Thyroid gland (tissue), 4 donors: Measurements from ENCODE around the gene ADGRB3. TPM values are rescaled to one million over a fixed set of nuclear protein-coding genes. Genes with fewer than 3 reads are reported as not detected.
"Not testable (repeated sequence)": the region's sequence is repeated elsewhere in the genome, so short reads cannot be mapped to it uniquely, and the experiment has no call there.

Source experiments
- DNase-seq, 2 donors: peaks; one replicate each; pipeline ENCODE4 v3.0.0-alpha.2; 2019
- H3K27ac ChIP-seq, 3 donors: fragments of 200-600 bp; sonication (generic); 1 replicate in 2 of 3; 2 replicates in 1 of 3; pipeline ENCODE4 v1.5.1; 2016 to 2019; ENCODE audit warnings: mild to moderate bottlenecking in 1 of 3, moderate library complexity in 1 of 3
- H3K27me3 ChIP-seq: fragments of 200-600 bp; sonication (generic); one replicate; pipeline ENCODE4 v1.5.1; 2019
- H3K36me3 ChIP-seq, 2 donors: fragments of 200-600 bp; sonication (generic); one replicate each; pipeline ENCODE4 v1.5.1; 2016 to 2019
- H3K4me1 ChIP-seq, 2 donors: fragments of 200-600 bp; sonication (generic); one replicate each; pipeline ENCODE4 v1.5.1; 2017 to 2019
- H3K4me3 ChIP-seq, 3 donors: fragments of 200-600 bp; sonication (generic); replicated peaks in 1 of 3; 1 replicate in 2 of 3; 2 replicates in 1 of 3; pipeline ENCODE4 v1.5.1; 2016; ENCODE audit warnings: mild to moderate bottlenecking in 1 of 3
- H3K9me3 ChIP-seq: fragments of 200-600 bp; sonication (generic); one replicate; pipeline ENCODE4 v1.5.1; 2017
- POLR2A ChIP-seq, 2 donors: fragments of 450-650 bp; IDR thresholded peaks; one replicate each; pipeline ENCODE4 v1.6.1; 2017; ENCODE audit warnings: antibody characterized with exemption in 2 of 2, mild to moderate bottlenecking in 2 of 2, moderate library complexity in 1 of 2
- WGBS, 2 donors: methylation state at CpG; one replicate each; pipeline ENCODE4 v1.1.5; 2017; 5-methylcytosine and 5-hydroxymethylcytosine counted together
- intact Hi-C: fragments of 100-400 bp; cut with DNase I; formaldehyde crosslinking; loops from one replicate; pipeline ENCODE4 v1.15.1; 2023
- total RNA-seq, 4 donors: library from RNA; depleted of rRNA; stranded (reverse); fragments of >200 nt; gene quantifications; one replicate each; pipeline ENCODE4 v1.2.3, GENCODE V29; 2016
- TF ChIP-seq, protein P1 (sequence below), 6 experiments: fragments of 200-600 bp in 3 of 6; fragments of 450-650 bp in 3 of 6; sonication (generic) in 3 of 6; IDR thresholded peaks; one replicate each; pipeline ENCODE4 v1.5.1; 2016 to 2019; ENCODE audit warnings: antibody characterized with exemption in 6 of 6, mild to moderate bottlenecking in 2 of 6, inconsistent platforms in 1 of 6, moderate library complexity in 1 of 6

The ADGRB3 gene
- total RNA-seq, 4 donors from 2014 or later: 0.45 to 3.0 (median 1.4) TPM

DNA sequence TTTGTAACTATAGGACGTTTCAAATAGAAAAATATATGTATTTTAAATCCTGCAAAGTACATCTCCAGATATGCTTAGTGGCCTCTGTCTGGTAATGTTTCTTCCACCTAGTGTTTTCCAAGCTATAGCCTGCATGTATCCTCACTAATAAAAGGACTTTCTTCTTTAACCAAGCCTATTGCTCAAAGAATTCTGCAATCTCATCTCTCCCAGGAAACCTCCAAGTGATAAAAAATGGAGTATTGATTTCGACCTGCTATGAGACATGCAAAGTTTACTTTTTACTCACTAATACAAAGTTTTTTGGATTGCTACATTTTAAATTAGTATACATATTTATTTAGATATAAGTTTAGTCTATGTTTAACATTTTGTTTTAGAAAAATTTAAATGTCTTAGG is 23.3 kb downstream of the ADGRB3 start:
- 70 to 78% methylated on average over 2 of the region's 2 CpGs for WGBS, 2 donors
- Histone ChIP-seq H3K9me3 (no peaks in the 10 kb centered on the region), H3K27ac (no peak overlapping the region), H3K36me3 (no peaks in the 10 kb centered on the region), H3K4me3 (no peak overlapping the region), H3K4me1 (no peaks in the 10 kb centered on the region), H3K27me3 (no peaks in the 10 kb centered on the region)
- no peak for DNase-seq
- intact Hi-C loops: no loop called here
- no peak for TF ChIP-seq POLR2A (IDR thresholded peaks at IDR 0.05)
- TF ChIP-seq, protein P1, sequence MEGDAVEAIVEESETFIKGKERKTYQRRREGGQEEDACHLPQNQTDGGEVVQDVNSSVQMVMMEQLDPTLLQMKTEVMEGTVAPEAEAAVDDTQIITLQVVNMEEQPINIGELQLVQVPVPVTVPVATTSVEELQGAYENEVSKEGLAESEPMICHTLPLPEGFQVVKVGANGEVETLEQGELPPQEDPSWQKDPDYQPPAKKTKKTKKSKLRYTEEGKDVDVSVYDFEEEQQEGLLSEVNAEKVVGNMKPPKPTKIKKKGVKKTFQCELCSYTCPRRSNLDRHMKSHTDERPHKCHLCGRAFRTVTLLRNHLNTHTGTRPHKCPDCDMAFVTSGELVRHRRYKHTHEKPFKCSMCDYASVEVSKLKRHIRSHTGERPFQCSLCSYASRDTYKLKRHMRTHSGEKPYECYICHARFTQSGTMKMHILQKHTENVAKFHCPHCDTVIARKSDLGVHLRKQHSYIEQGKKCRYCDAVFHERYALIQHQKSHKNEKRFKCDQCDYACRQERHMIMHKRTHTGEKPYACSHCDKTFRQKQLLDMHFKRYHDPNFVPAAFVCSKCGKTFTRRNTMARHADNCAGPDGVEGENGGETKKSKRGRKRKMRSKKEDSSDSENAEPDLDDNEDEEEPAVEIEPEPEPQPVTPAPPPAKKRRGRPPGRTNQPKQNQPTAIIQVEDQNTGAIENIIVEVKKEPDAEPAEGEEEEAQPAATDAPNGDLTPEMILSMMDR (IDR thresholded peaks at IDR 0.05): no peak

DNA sequence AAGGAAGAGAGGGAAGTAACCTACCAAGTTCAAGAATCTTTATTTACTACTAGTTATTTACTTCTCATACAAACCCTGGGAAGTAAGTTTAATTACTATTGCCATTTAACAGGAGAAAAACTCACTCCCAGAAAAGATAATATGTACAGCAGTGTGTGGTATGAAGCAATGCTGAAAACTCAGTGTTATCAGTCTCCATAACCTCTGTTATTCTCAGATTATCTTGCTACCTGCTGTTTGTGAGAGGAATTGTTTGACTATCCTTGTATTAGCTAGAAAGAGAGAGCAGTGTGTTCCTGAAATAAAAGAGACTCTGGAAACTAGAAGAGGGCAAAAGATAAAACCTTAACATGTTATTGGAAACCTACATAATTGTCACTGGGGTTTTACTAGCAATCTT is 38.2 kb downstream of the ADGRB3 start:
- TF ChIP-seq POLR2A (IDR thresholded peaks at IDR 0.05): no peak
- TF ChIP-seq, protein P1 (IDR thresholded peaks at IDR 0.05): no peak
- intact Hi-C loops: no loop called here
- no peak overlapping the region for H3K4me3 ChIP-seq

GRCh38 chr6:68675548-68675947 is 40.5 kb downstream of the ADGRB3 start:
- H3K27ac ChIP-seq: no peak overlapping the region
- WGBS, 2 donors: 84 to 90% methylated on average over 4 of the region's 4 CpGs
- no peaks in the 10 kb centered on the region for H3K9me3 ChIP-seq
- TF ChIP-seq, protein P1 (IDR thresholded peaks at IDR 0.05): no peak
- TF ChIP-seq POLR2A (IDR thresholded peaks at IDR 0.05): no peak
- no peaks in the 10 kb centered on the region for H3K27me3 ChIP-seq
- H3K4me3 ChIP-seq: no peak overlapping the region
- H3K4me1 ChIP-seq: no peaks in the 10 kb centered on the region
- H3K36me3 ChIP-seq: no peaks in the 10 kb centered on the region
- DNase-seq: no peak
- intact Hi-C loops: no loop called here

More for the DNA sequence above, 38.2 kb downstream of the ADGRB3 start:
- no peak for DNase-seq
- H3K36me3 ChIP-seq: no peaks in the 10 kb centered on the region
- H3K27ac ChIP-seq: no peak overlapping the region
- no peaks in the 10 kb centered on the region for H3K27me3 ChIP-seq
- no peaks in the 10 kb centered on the region for H3K4me1 ChIP-seq
- no peaks in the 10 kb centered on the region for H3K9me3 ChIP-seq

DNA sequence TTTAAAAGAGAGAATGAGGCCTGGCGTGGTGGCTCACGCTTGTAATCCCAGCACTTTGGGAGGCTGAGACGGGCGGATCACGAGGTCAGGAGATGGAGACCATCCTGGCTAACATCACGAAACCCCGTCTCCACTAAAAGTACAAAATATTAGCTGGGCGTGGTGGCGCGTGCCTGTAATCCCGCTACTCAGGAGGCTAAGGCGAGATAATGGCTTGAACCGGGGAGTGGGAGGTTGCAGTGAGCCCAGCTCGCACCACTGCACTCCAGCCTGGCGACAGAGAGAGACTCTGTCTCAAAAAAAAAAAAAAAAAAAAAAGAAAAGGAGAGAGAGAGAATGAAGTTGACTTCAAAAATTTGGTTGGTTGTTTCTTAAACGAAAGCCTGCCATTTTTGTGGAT is 41.0 kb downstream of the ADGRB3 start:
- 88 to 95% methylated on average over 16 of the region's 16 CpGs for WGBS, 2 donors
- H3K36me3 ChIP-seq, H3K9me3 ChIP-seq, H3K27me3 ChIP-seq, intact Hi-C loops, H3K4me3 ChIP-seq, H3K27ac ChIP-seq, DNase-seq, H3K4me1 ChIP-seq: not testable (repeated sequence)

GRCh38 chr6:68677058-68677457 is 42.0 kb downstream of the ADGRB3 start:
- H3K27me3 ChIP-seq: no peaks in the 10 kb centered on the region

More at GRCh38 chr6:68677058-68677457, 42.0 kb downstream of the ADGRB3 start:
- H3K4me3 ChIP-seq: no peak overlapping the region
- intact Hi-C loops: no loop called here
- no peaks in the 10 kb centered on the region for H3K9me3 ChIP-seq
- H3K36me3 ChIP-seq: no peaks in the 10 kb centered on the region
- H3K27ac ChIP-seq: no peak overlapping the region
- DNase-seq: no peak
- WGBS, 2 donors: 73 to 80% methylated on average over 3 of the region's 3 CpGs
- TF ChIP-seq, protein P1 (IDR thresholded peaks at IDR 0.05): no peak
- no peak for TF ChIP-seq POLR2A (IDR thresholded peaks at IDR 0.05)
- H3K4me1 ChIP-seq: no peaks in the 10 kb centered on the region
